SK-N-SH (cell line): Measurements from ENCODE around the gene CRIM1. TPM values are rescaled to one million over a fixed set of nuclear protein-coding genes. Genes with fewer than 3 reads are reported as not detected.
A peak's percentile ranks its signal among the peaks of the same experiment; 100 is the strongest.

Experiments used
- CTCF ChIA-PET: fragments of 300-600, 350-600 bp; formaldehyde crosslinking; extraction: SDS; loops from one replicate; lab custom pipeline; 2021; lab: Yijun Ruan, JAX
- POLR2A ChIA-PET: fragments of 350-600 bp; sonication (Branson Sonifier 250); formaldehyde crosslinking; extraction: SDS; loops from one replicate; lab custom pipeline; 2020; ENCODE audit warnings: antibody characterized with exemption, inconsistent platforms; lab: Yijun Ruan, JAX
- DNase-seq: peaks from one replicate; pipeline ENCODE4 v3.0.0; 2012
- H2AFZ ChIP-seq: fragments of 200-600 bp; sonication (generic); 2 replicates; pipeline ENCODE4 v1.8.1; 2016; ENCODE audit warnings: antibody characterized with exemption, mild to moderate bottlenecking, low read depth
- H3F3A ChIP-seq: fragments of 200-600 bp; sonication (generic); replicated peaks from 2 replicates; pipeline ENCODE3; 2016; ENCODE audit warnings: antibody characterized with exemption, mild to moderate bottlenecking; ENCODE audit not compliant: insufficient read depth
- H3K27ac ChIP-seq, 2 experiments: fragments of 200-500 bp in 1 of 2; fragments of 200-600 bp in 1 of 2; sonication (Bioruptor generic) in 1 of 2; sonication (generic), shearing (Covaris generic) in 1 of 2; 2 replicates each; pipeline versions ENCODE4 v1.5.1 to v1.6.1; 2014 to 2016; ENCODE audit warnings: low read depth in 2 of 2, inconsistent platforms in 1 of 2, low read length in 1 of 2, mild to moderate bottlenecking in 1 of 2, mixed read lengths in 1 of 2
- H3K27me3 ChIP-seq: fragments of 200-600 bp; sonication (generic), shearing (Covaris generic); 2 replicates; pipeline ENCODE4 v1.6.1; 2016; ENCODE audit warnings: mixed run types; ENCODE audit not compliant: insufficient read depth
- H3K36me3 ChIP-seq, 2 experiments: fragments of 200-500 bp in 1 of 2; fragments of 200-600 bp in 1 of 2; sonication (Bioruptor generic) in 1 of 2; sonication (generic) in 1 of 2; replicated peaks in 1 of 2; 2 replicates each; pipeline versions ENCODE3 to v1.5.1; 2014 to 2016; ENCODE audit warnings: low read length in 1 of 2, mild to moderate bottlenecking in 1 of 2; ENCODE audit not compliant: insufficient read depth in 2 of 2, control insufficient read depth in 1 of 2
- H3K4me1 ChIP-seq, 2 experiments: fragments of 200-500 bp in 1 of 2; fragments of 200-600 bp in 1 of 2; sonication (Bioruptor generic) in 1 of 2; sonication (generic), shearing (Covaris generic) in 1 of 2; 2 replicates each; pipeline versions ENCODE4 v1.5.1 to v1.6.1; 2014 to 2016; ENCODE audit warnings: low read depth in 1 of 2, low read length in 1 of 2, mixed run types in 1 of 2; ENCODE audit not compliant: insufficient read depth in 2 of 2, control insufficient read depth in 1 of 2
- H3K4me2 ChIP-seq: fragments of 200-600 bp; sonication (generic), shearing (Covaris generic); 2 replicates; pipeline ENCODE4 v1.6.1; 2017; ENCODE audit warnings: mixed run types
- H3K4me3 ChIP-seq, 2 experiments: fragments of 200-500 bp in 1 of 2; fragments of 200-600 bp in 1 of 2; sonication (Bioruptor generic) in 1 of 2; sonication (generic), shearing (Covaris generic) in 1 of 2; 2 replicates each; pipeline versions ENCODE4 v1.5.1 to v1.8.1; 2014 to 2016; ENCODE audit warnings: low read depth in 2 of 2, inconsistent platforms in 1 of 2, low read length in 1 of 2, mild to moderate bottlenecking in 1 of 2, mixed read lengths in 1 of 2, moderate library complexity in 1 of 2
- H3K79me2 ChIP-seq: fragments of 200-600 bp; sonication (generic); 2 replicates; pipeline ENCODE4 v1.8.1; 2017; ENCODE audit warnings: mild to moderate bottlenecking; ENCODE audit not compliant: insufficient read depth
- H3K9ac ChIP-seq: fragments of 200-600 bp; sonication (generic); 2 replicates; pipeline ENCODE4 v1.6.1; 2017; ENCODE audit warnings: mixed run types
- H3K9me2 ChIP-seq: fragments of 200-600 bp; sonication (generic); 2 replicates; pipeline ENCODE4 v1.6.1; 2017; ENCODE audit warnings: mixed run types
- H3K9me3 ChIP-seq: fragments of 200-600 bp; sonication (generic); 2 replicates; pipeline ENCODE4 v1.6.1; 2017; ENCODE audit warnings: mixed run types, mild to moderate bottlenecking, moderate library complexity
- H4K20me1 ChIP-seq: fragments of 200-600 bp; sonication (generic); 2 replicates; pipeline ENCODE4 v1.6.1; 2017; ENCODE audit warnings: mild to moderate bottlenecking, mixed run types; ENCODE audit not compliant: insufficient read depth
- CHD2 ChIP-seq: fragments of 150-350 bp; IDR thresholded peaks from 2 replicates; pipeline ENCODE4 v1.6.1; 2018; ENCODE audit warnings: low read length; ENCODE audit not compliant: partially characterized antibody
- ELF1 ChIP-seq: IDR thresholded peaks from 2 replicates; pipeline ENCODE4 v1.4.0; 2012
- EP300 ChIP-seq, 2 experiments: IDR thresholded peaks; 2 replicates each; pipeline versions ENCODE4 v1.4.0 to v1.6.1; 2012; ENCODE audit warnings: borderline replicate concordance in 1 of 2, low read depth in 1 of 2, low read length in 1 of 2
- FOSL2 ChIP-seq: IDR thresholded peaks from 2 replicates; pipeline ENCODE4 v1.4.0; 2012; ENCODE audit warnings: low read depth, mild to moderate bottlenecking, moderate library complexity, borderline replicate concordance
- GATA2 ChIP-seq: sonication (generic); formaldehyde crosslinking; IDR thresholded peaks from 2 replicates; pipeline ENCODE4 v1.5.0; 2020; ENCODE audit warnings: mild to moderate bottlenecking, missing genetic modification reagents
- RCOR1 ChIP-seq: fragments of 150-350 bp; IDR thresholded peaks from 2 replicates; pipeline ENCODE4 v1.6.1; 2017; ENCODE audit warnings: antibody characterized with exemption, low read length
- RFX5 ChIP-seq: IDR thresholded peaks from 2 replicates; pipeline ENCODE4 v1.6.1; 2012; ENCODE audit warnings: mild to moderate bottlenecking, improper control_type of control experiment, low read length
- SIN3A ChIP-seq: IDR thresholded peaks from 2 replicates; pipeline ENCODE4 v1.6.1; 2012; ENCODE audit warnings: low read depth, mild to moderate bottlenecking, low read length, moderate library complexity, borderline replicate concordance
- TAF1 ChIP-seq: IDR thresholded peaks from 2 replicates; pipeline ENCODE4 v1.6.1; 2012; ENCODE audit warnings: low read depth, mild to moderate bottlenecking, low read length, moderate library complexity, borderline replicate concordance
- WGBS: methylation state at CpG from one replicate; pipeline ENCODE4 v1.1.6; 2017; ENCODE audit warnings: low lambda C conversion rate; 5-methylcytosine and 5-hydroxymethylcytosine counted together
- polyA plus RNA-seq, 3 experiments: library from polyadenylated mRNA; depleted of rRNA; stranded (reverse); fragments of >200 nt; gene quantifications; 2 replicates each; pipeline ENCODE4 v1.2.3, GENCODE V29; 2012
- TF ChIP-seq, protein P1 (sequence below): fragments of 200-600 bp; sonication (generic); IDR thresholded peaks from 2 replicates; pipeline ENCODE4 v1.6.1; 2017; ENCODE audit warnings: antibody characterized with exemption, mild to moderate bottlenecking, moderate library complexity
- TF ChIP-seq, protein P2 (sequence below): fragments of 150-350 bp; IDR thresholded peaks from 2 replicates; pipeline ENCODE4 v1.6.1; 2017; ENCODE audit warnings: antibody characterized with exemption, low read length, low read depth, borderline replicate concordance
- TF ChIP-seq, protein P3 (sequence below): IDR thresholded peaks from 2 replicates; pipeline ENCODE4; 2012
- TF ChIP-seq, protein P4 (sequence below): fragments of 150-350 bp; IDR thresholded peaks from 2 replicates; pipeline ENCODE4 v1.6.1; 2016; ENCODE audit warnings: mild to moderate bottlenecking, low read depth, low read length
- TF ChIP-seq, protein P5 (sequence below): IDR thresholded peaks from 2 replicates; pipeline ENCODE4 v1.6.1; 2012; ENCODE audit warnings: mild to moderate bottlenecking, low read depth, low read length, moderate library complexity
- TF ChIP-seq, protein P6 (sequence below): IDR thresholded peaks from 2 replicates; pipeline ENCODE4 v1.4.0; 2012; ENCODE audit warnings: low read depth, borderline replicate concordance

The CRIM1 gene
- polyA plus RNA-seq, 1 of the 3 experiments (the other 2 are of a cell fraction), result 244 TPM

DNA sequence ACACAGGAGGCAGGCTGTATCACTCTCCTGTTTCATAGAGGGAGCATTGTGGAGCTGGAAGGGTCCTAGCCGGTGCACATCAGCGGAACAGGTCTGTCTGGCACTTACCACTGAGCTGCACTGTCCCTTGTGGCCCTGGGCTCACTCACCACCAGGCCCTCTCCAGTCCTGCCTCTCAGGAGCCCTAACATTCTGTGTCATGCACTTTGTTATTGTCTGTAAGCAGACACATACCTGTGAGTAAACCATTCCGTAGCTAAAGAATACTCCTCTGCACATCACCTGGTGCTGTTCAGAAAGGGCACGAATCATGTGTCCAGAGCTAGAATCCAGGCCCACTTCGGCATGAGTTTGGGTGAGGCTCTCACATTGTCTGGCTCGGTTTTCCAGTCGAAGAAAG, 93.6 kb downstream of the CRIM1 start:
- Histone ChIP-seq H3K27me3 (no peaks in the 10 kb centered on the region), H3K36me3 (peaks cover 46 to 57% of the 10 kb centered on the region in 2 experiments), H3K4me1 (peaks cover 6 to 86% of the 10 kb centered on the region in 2 experiments), H3K4me3 (no peak overlapping the region), H3K27ac (peak overlapping the region; percentile 76 to 95; a peak in 3 of 4 replicates), H3F3A (peaks cover 86% of the 10 kb centered on the region), H3K9me3 (no peaks in the 10 kb centered on the region), H3K9me2 (no peaks in the 10 kb centered on the region), H3K9ac (peak overlapping the region; percentile 54; the same call in 1 of the 2 replicates), H3K79me2 (peaks cover 94% of the 10 kb centered on the region), H3K4me2 (peak overlapping the region; percentile 58), H2AFZ (no peak overlapping the region), H4K20me1 (peaks cover 5% of the 10 kb centered on the region; the same call in 1 of the 2 replicates)
- CTCF ChIA-PET, result interaction anchor here (1.5 kb wide), 1 partner anchor 9 kb away, joined by 6 read pairs; no protein-coding TSS in a partner anchor
- WGBS, result 59% methylated on average over 7 of the region's 7 CpGs
- POLR2A ChIA-PET, result no interaction called here
- TF ChIP-seq, protein P1, sequence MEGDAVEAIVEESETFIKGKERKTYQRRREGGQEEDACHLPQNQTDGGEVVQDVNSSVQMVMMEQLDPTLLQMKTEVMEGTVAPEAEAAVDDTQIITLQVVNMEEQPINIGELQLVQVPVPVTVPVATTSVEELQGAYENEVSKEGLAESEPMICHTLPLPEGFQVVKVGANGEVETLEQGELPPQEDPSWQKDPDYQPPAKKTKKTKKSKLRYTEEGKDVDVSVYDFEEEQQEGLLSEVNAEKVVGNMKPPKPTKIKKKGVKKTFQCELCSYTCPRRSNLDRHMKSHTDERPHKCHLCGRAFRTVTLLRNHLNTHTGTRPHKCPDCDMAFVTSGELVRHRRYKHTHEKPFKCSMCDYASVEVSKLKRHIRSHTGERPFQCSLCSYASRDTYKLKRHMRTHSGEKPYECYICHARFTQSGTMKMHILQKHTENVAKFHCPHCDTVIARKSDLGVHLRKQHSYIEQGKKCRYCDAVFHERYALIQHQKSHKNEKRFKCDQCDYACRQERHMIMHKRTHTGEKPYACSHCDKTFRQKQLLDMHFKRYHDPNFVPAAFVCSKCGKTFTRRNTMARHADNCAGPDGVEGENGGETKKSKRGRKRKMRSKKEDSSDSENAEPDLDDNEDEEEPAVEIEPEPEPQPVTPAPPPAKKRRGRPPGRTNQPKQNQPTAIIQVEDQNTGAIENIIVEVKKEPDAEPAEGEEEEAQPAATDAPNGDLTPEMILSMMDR, result no peak
- no peak for TF ChIP-seq TAF1
- TF ChIP-seq, protein P2, sequence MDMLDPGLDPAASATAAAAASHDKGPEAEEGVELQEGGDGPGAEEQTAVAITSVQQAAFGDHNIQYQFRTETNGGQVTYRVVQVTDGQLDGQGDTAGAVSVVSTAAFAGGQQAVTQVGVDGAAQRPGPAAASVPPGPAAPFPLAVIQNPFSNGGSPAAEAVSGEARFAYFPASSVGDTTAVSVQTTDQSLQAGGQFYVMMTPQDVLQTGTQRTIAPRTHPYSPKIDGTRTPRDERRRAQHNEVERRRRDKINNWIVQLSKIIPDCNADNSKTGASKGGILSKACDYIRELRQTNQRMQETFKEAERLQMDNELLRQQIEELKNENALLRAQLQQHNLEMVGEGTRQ, result no peak
- no peak for TF ChIP-seq RFX5
- TF ChIP-seq, protein P3, sequence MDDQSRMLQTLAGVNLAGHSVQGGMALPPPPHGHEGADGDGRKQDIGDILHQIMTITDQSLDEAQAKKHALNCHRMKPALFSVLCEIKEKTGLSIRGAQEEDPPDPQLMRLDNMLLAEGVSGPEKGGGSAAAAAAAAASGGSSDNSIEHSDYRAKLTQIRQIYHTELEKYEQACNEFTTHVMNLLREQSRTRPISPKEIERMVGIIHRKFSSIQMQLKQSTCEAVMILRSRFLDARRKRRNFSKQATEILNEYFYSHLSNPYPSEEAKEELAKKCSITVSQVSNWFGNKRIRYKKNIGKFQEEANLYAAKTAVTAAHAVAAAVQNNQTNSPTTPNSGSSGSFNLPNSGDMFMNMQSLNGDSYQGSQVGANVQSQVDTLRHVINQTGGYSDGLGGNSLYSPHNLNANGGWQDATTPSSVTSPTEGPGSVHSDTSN, result no peak
- TF ChIP-seq, protein P4, sequence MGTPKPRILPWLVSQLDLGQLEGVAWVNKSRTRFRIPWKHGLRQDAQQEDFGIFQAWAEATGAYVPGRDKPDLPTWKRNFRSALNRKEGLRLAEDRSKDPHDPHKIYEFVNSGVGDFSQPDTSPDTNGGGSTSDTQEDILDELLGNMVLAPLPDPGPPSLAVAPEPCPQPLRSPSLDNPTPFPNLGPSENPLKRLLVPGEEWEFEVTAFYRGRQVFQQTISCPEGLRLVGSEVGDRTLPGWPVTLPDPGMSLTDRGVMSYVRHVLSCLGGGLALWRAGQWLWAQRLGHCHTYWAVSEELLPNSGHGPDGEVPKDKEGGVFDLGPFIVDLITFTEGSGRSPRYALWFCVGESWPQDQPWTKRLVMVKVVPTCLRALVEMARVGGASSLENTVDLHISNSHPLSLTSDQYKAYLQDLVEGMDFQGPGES, result no peak
- no peak for TF ChIP-seq ELF1
- TF ChIP-seq, protein P5, sequence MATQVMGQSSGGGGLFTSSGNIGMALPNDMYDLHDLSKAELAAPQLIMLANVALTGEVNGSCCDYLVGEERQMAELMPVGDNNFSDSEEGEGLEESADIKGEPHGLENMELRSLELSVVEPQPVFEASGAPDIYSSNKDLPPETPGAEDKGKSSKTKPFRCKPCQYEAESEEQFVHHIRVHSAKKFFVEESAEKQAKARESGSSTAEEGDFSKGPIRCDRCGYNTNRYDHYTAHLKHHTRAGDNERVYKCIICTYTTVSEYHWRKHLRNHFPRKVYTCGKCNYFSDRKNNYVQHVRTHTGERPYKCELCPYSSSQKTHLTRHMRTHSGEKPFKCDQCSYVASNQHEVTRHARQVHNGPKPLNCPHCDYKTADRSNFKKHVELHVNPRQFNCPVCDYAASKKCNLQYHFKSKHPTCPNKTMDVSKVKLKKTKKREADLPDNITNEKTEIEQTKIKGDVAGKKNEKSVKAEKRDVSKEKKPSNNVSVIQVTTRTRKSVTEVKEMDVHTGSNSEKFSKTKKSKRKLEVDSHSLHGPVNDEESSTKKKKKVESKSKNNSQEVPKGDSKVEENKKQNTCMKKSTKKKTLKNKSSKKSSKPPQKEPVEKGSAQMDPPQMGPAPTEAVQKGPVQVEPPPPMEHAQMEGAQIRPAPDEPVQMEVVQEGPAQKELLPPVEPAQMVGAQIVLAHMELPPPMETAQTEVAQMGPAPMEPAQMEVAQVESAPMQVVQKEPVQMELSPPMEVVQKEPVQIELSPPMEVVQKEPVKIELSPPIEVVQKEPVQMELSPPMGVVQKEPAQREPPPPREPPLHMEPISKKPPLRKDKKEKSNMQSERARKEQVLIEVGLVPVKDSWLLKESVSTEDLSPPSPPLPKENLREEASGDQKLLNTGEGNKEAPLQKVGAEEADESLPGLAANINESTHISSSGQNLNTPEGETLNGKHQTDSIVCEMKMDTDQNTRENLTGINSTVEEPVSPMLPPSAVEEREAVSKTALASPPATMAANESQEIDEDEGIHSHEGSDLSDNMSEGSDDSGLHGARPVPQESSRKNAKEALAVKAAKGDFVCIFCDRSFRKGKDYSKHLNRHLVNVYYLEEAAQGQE, result no peak
- TF ChIP-seq, protein P6, sequence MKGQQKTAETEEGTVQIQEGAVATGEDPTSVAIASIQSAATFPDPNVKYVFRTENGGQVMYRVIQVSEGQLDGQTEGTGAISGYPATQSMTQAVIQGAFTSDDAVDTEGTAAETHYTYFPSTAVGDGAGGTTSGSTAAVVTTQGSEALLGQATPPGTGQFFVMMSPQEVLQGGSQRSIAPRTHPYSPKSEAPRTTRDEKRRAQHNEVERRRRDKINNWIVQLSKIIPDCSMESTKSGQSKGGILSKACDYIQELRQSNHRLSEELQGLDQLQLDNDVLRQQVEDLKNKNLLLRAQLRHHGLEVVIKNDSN, result no peak
- TF ChIP-seq RCOR1, result no peak
- no peak for TF ChIP-seq CHD2
- TF ChIP-seq SIN3A, result no peak
- no peak for TF ChIP-seq EP300 (IDR thresholded peaks at IDR 0.05; ENCODE audit: borderline replicate concordance in 1 of 2, low read depth in 1 of 2, low read length in 1 of 2)
- no peak for TF ChIP-seq GATA2 (CRISPR knock-in tag)
- no peak for TF ChIP-seq FOSL2
- no peak for DNase-seq
